K562 (cell line): Measurements from ENCODE around the gene ST7. TPM values are rescaled to one million over a fixed set of nuclear protein-coding genes. Genes with fewer than 3 reads are reported as not detected.

Experiments used
- ATAC-seq: fragments of 200-7000 bp; cut with Tn5 transposase; 3 replicates; pipeline ENCODE4 v1.9.1; 2020; ENCODE audit warnings: moderate library complexity
- BruUV-seq: library from RNA; stranded (reverse); fragments of 400-500 nt; replicated peaks from 2 replicates; lab custom pipeline; 2021; lab: Mats Ljungman, UMichigan
- CTCF ChIA-PET: fragments of 300-600 bp; formaldehyde crosslinking; extraction: SDS; loops from one replicate; lab custom pipeline; 2021; ENCODE audit warnings: low intra/inter-chr PET ratio; lab: Yijun Ruan, JAX
- POLR2A ChIA-PET: fragments of 300-600, 350-650 bp; sonication (Branson Sonifier 250); formaldehyde crosslinking; extraction: SDS; loops from one replicate; lab custom pipeline; 2021; ENCODE audit warnings: antibody characterized with exemption, inconsistent platforms; lab: Yijun Ruan, JAX
- DNase-seq, 4 experiments: peaks; one replicate each; pipeline versions ENCODE4 v3.0.0 to v3.0.0-alpha.2; 2011 to 2018; ENCODE audit warnings: low spot score in 3 of 4, mixed read lengths in 3 of 4; ENCODE audit errors: extremely low read depth in 1 of 4
- FAIRE-seq: peaks from 2 replicates; lab custom pipeline; 2011; peaks lifted over from hg19 to GRCh38; lab: Jason Lieb, UNC
- H2AFZ ChIP-seq: 2 replicates; pipeline ENCODE4 v1.6.0; 2011; ENCODE audit warnings: low read depth, low read length, control low read depth, inconsistent platforms
- H3K27ac ChIP-seq: fragments of 200-600 bp; 3 replicates; pipeline ENCODE4 v1.8.0; 2011; ENCODE audit warnings: low read depth, mild to moderate bottlenecking, control low read depth, inconsistent platforms, low read length, moderate library complexity, mixed read lengths; ENCODE audit errors: extremely low read depth
- H3K27me3 ChIP-seq, 2 experiments: fragments of 300-600 bp in 1 of 2; 2 replicates in 1 of 2; 3 replicates in 1 of 2; pipeline versions ENCODE4 v1.6.0 to v1.8.0; 2011; ENCODE audit warnings: inconsistent platforms in 2 of 2, low read length in 2 of 2, mild to moderate bottlenecking in 1 of 2, mixed read lengths in 1 of 2, moderate library complexity in 1 of 2; ENCODE audit not compliant: control insufficient read depth in 2 of 2, insufficient read depth in 2 of 2
- H3K36me3 ChIP-seq: fragments of 300-600 bp; 3 replicates; pipeline ENCODE4 v1.8.0; 2011; ENCODE audit warnings: mild to moderate bottlenecking, low read length, inconsistent platforms; ENCODE audit not compliant: control insufficient read depth, insufficient read depth
- H3K4me1 ChIP-seq, 2 experiments: fragments of 200-600 bp in 1 of 2; replicated peaks in 1 of 2; 2 replicates in 1 of 2; 3 replicates in 1 of 2; pipeline versions ENCODE4 v1.5.1 to v1.8.0; 2011; ENCODE audit warnings: inconsistent platforms in 2 of 2, low read length in 2 of 2, mild to moderate bottlenecking in 1 of 2, mixed read lengths in 1 of 2, moderate library complexity in 1 of 2; ENCODE audit not compliant: control insufficient read depth in 2 of 2, insufficient read depth in 2 of 2
- H3K4me2 ChIP-seq: 2 replicates; pipeline ENCODE4 v1.6.1; 2011; ENCODE audit warnings: low read length, control low read depth, inconsistent platforms, mixed read lengths; ENCODE audit not compliant: insufficient read depth
- H3K4me3 ChIP-seq: fragments of 200-600 bp; sonication (generic), shearing (Covaris generic); 2 replicates; pipeline ENCODE4 v1.5.1; 2016; ENCODE audit warnings: control low read depth, inconsistent platforms
- H3K79me2 ChIP-seq: fragments of 200-600 bp; 3 replicates; pipeline ENCODE4 v1.8.0; 2011; ENCODE audit warnings: low read length, inconsistent platforms; ENCODE audit not compliant: control insufficient read depth, insufficient read depth
- H3K9ac ChIP-seq, 2 experiments: 2 replicates each; pipeline versions ENCODE4 v1.6.0 to v1.6.1; 2011; ENCODE audit warnings: low read depth in 2 of 2, low read length in 2 of 2, control low read depth in 1 of 2, inconsistent platforms in 1 of 2, mild to moderate bottlenecking in 1 of 2, mixed read lengths in 1 of 2; ENCODE audit not compliant: insufficient read depth in 1 of 2
- H3K9me1 ChIP-seq: one replicate; pipeline ENCODE4 v1.6.0; 2011; ENCODE audit warnings: inconsistent platforms, mild to moderate bottlenecking, low read length, moderate library complexity; ENCODE audit not compliant: control insufficient read depth, insufficient read depth
- H3K9me3 ChIP-seq: replicated peaks from 2 replicates; pipeline ENCODE4 v1.5.1; 2011; ENCODE audit warnings: low read depth, low read length, inconsistent platforms; ENCODE audit not compliant: control insufficient read depth, insufficient read depth
- H4K20me1 ChIP-seq: replicated peaks from 2 replicates; pipeline ENCODE4 v1.6.1; 2011; ENCODE audit warnings: low read length, inconsistent platforms, mixed read lengths; ENCODE audit not compliant: control insufficient read depth, insufficient read depth
- CBX8 ChIP-seq: fragments of 200-600 bp; sonication (generic); IDR thresholded peaks from 2 replicates; pipeline ENCODE4 v1.6.1; 2012; ENCODE audit warnings: borderline replicate concordance, mixed run types, low read depth, mild to moderate bottlenecking, moderate library complexity, mixed read lengths, low read length, control low read depth, inconsistent platforms; ENCODE audit not compliant: poor library complexity, severe bottlenecking; ENCODE audit errors: extremely low read depth
- CREM ChIP-seq: IDR thresholded peaks from 2 replicates; pipeline ENCODE4 v1.6.1; 2014; ENCODE audit warnings: antibody characterized with exemption, low read depth
- DACH1 ChIP-seq: fragments of 450-650 bp; IDR thresholded peaks from 2 replicates; pipeline ENCODE4 v1.6.1; 2018; ENCODE audit not compliant: partially characterized antibody
- KDM4B ChIP-seq, 2 experiments: fragments of 450-650 bp in 1 of 2; sonication (generic) in 1 of 2; IDR thresholded peaks; 2 replicates each; pipeline ENCODE4 v1.6.1; 2016 to 2017; ENCODE audit warnings: borderline replicate concordance in 2 of 2, antibody characterized with exemption in 1 of 2, low read depth in 1 of 2, mild to moderate bottlenecking in 1 of 2
- NCOA6 ChIP-seq: fragments of 450-650 bp; IDR thresholded peaks from 2 replicates; pipeline ENCODE4 v1.6.1; 2017; ENCODE audit warnings: mild to moderate bottlenecking
- PHTF2 ChIP-seq: fragments of 250-450 bp; sonication (Bioruptor Pico); IDR thresholded peaks from 2 replicates; pipeline ENCODE4 v1.5.0; 2021; ENCODE audit warnings: mild to moderate bottlenecking
- TRIM28 ChIP-seq: fragments of 450-650 bp; IDR thresholded peaks from 2 replicates; pipeline ENCODE4 v1.6.1; 2017
- ZNF561 ChIP-seq: fragments of 450-650 bp; formaldehyde crosslinking; conservative IDR thresholded peaks from 2 replicates; pipeline ENCODE4 v1.4.0; 2020; ENCODE audit warnings: mild to moderate bottlenecking, moderate library complexity
- ZNF609 ChIP-seq: sonication (generic); formaldehyde crosslinking; IDR thresholded peaks from 2 replicates; pipeline ENCODE4 v1.8.1; 2023; ENCODE audit warnings: missing genetic modification reagents, mild to moderate bottlenecking, borderline replicate concordance
- WGBS: fragments of 100-300 bp; shearing (Covaris generic); methylation state at CpG from one replicate; pipeline ENCODE4 v1.1.6; 2016; ENCODE audit warnings: low coverage, mixed read lengths; ENCODE audit not compliant: insufficient coverage; ENCODE audit errors: missing lambda C conversion rate; 5-methylcytosine and 5-hydroxymethylcytosine counted together
- in situ Hi-C: fragments of 300-500 bp; cut with MboI; formaldehyde crosslinking; loops from 4 replicates; pipeline ENCODE4 v1.15.0; 2018; ENCODE audit warnings: inconsistent platforms, mixed read lengths
- intact Hi-C: fragments of 100-400 bp; cut with micrococcal nuclease; formaldehyde crosslinking; loops from 2 replicates; pipeline ENCODE4 v1.14.2; 2022
- polyA plus RNA-seq, 8 experiments: library from polyadenylated mRNA; depleted of rRNA in 4 of 8; stranded (reverse) in 5 of 8; unstranded in 3 of 8; fragments of >200 nt; fragmentation: Nextera tagmentation in 2 of 8; fragmentation: Illumina TruSeq in 1 of 8; extraction: Ambion mirVana in 2 of 8; extraction: Trizol in 1 of 8; gene quantifications; 2 replicates each; pipeline versions ENCODE4 v1.2.1 to v1.2.3, GENCODE V29; 2011 to 2014; ENCODE audit warnings: inconsistent platforms in 1 of 8, missing spikeins in 1 of 8
- total RNA-seq, 7 experiments: library from RNA; depleted of rRNA in 6 of 7; stranded (reverse); fragments of >200 nt in 6 of 7; fragmentation: Illumina TruSeq in 2 of 7; extraction: Trizol in 2 of 7; gene quantifications; 2 replicates each; pipeline versions ENCODE4 v1.2.1 to v1.2.3, GENCODE V29; 2011 to 2021; ENCODE audit warnings: low replicate concordance in 1 of 7

ST7 gene
- total and polyA plus RNA-seq, 9 of the 15 experiments (the other 6 are each of a cell fraction or from before 2014, with no cell fraction given), result 23.9 to 56.3 (median 36.9) TPM

- TF ChIP-seq KDM4B (IDR thresholded peaks at IDR 0.05; ENCODE audit: borderline replicate concordance in 2 of 2, low read depth in 1 of 2) (no peak), CREM (no peak), NCOA6 (no peak)
Observed at GRCh38 chr7:117045927-117046710, 92.8 kb downstream of the ST7 start (continued).

GRCh38 chr7:117047496-117047895 lies 94.2 kb downstream of the ST7 start:
- BruUV-seq, result no TSS peak
- peaks cover 5% of the 10 kb centered on the region; the same call in 1 of the 3 replicates for H3K36me3 ChIP-seq
- H3K4me2 ChIP-seq, result no peak overlapping the region
- ChIA-PET CTCF (no interaction called here), POLR2A (no interaction called here)
- in situ Hi-C loops (no loop called here), intact Hi-C loops (loop anchor here (2.0 kb wide), 1 partner anchor 27 kb away; no protein-coding TSS in a partner anchor)
- FAIRE-seq (no peak), DNase-seq (no peak), ATAC-seq (no peak)
- H3K27me3 ChIP-seq, result no peaks in the 10 kb centered on the region
- H3K9me3 ChIP-seq, result no peaks in the 10 kb centered on the region
- no peak overlapping the region for H3K9ac ChIP-seq
- H3K27ac ChIP-seq, result no peak overlapping the region
- no peaks in the 10 kb centered on the region for H3K9me1 ChIP-seq
- peaks cover 88% of the 10 kb centered on the region for H3K79me2 ChIP-seq
- no peak overlapping the region for H2AFZ ChIP-seq
- TF ChIP-seq ZNF609 (no peak), PHTF2 (CRISPR knock-in tag) (no peak), DACH1 (no peak), ZNF561 (CRISPR knock-in tag) (no peak), TRIM28 (no peak), CBX8 (no peak)
- H4K20me1 ChIP-seq, result no peaks in the 10 kb centered on the region; the same call in 1 of the 2 replicates
- peaks cover 15 to 36% of the 10 kb centered on the region in 2 experiments; a peak in 4 of 5 replicates for H3K4me1 ChIP-seq
- no peak overlapping the region for H3K4me3 ChIP-seq
- 76% methylated on average over 3 of the region's 3 CpGs for WGBS
